SK-N-SH treated with all-trans-retinoic acid at 6 μM for 48 hours (cell line): ENCODE measurements around the gene MAGEA8.
"Not testable (repeated sequence)": the region's sequence is repeated elsewhere in the genome, so short reads cannot be mapped to it uniquely, and the experiment has no call there.

Experiments used
- ATAC-seq: fragments of 200-7000 bp; cut with Tn5 transposase; 3 replicates; pipeline ENCODE4 v1.9.1; 2020; ENCODE audit warnings: mild to moderate bottlenecking, moderate library complexity
- ARNTL ChIP-seq: fragments of 450-650 bp; formaldehyde crosslinking; IDR thresholded peaks from 2 replicates; pipeline ENCODE4 v1.5.0; 2020; ENCODE audit warnings: low read depth, mild to moderate bottlenecking, moderate library complexity, borderline replicate concordance
- BACH2 ChIP-seq: fragments of 250-450 bp; sonication (Bioruptor Pico); IDR thresholded peaks from 2 replicates; pipeline ENCODE4 v1.9.0; 2021; ENCODE audit warnings: mild to moderate bottlenecking, borderline replicate concordance
- CSDC2 ChIP-seq: fragments of 250-450 bp; sonication (Bioruptor Pico); IDR thresholded peaks from 2 replicates; pipeline ENCODE4 v1.5.0; 2020; ENCODE audit warnings: mild to moderate bottlenecking, moderate library complexity
- CSRNP3 ChIP-seq: fragments of 250-450 bp; sonication (Bioruptor Pico); IDR thresholded peaks from 2 replicates; pipeline ENCODE4 v1.5.1; 2021; ENCODE audit warnings: mild to moderate bottlenecking, moderate library complexity
- ESRRG ChIP-seq: fragments of 250-450 bp; sonication (Bioruptor Pico); IDR thresholded peaks from 2 replicates; pipeline ENCODE4 v1.6.1; 2021; ENCODE audit warnings: mild to moderate bottlenecking
- ISL1 ChIP-seq: fragments of 250-450 bp; sonication (Bioruptor Pico); IDR thresholded peaks from 2 replicates; pipeline ENCODE4 v2.1.2; 2022; ENCODE audit warnings: mild to moderate bottlenecking, moderate library complexity
- OSR1 ChIP-seq: fragments of 250-450 bp; sonication (Bioruptor Pico); IDR thresholded peaks from 2 replicates; pipeline ENCODE4 v1.8.0; 2022; ENCODE audit warnings: moderate library complexity, mild to moderate bottlenecking, inconsistent platforms
- PATZ1 ChIP-seq: fragments of 250-450 bp; sonication (Bioruptor Pico); IDR thresholded peaks from 2 replicates; pipeline ENCODE4 v1.8.0; 2020; ENCODE audit warnings: mild to moderate bottlenecking, moderate library complexity, borderline replicate concordance
- POU6F1 ChIP-seq: fragments of 250-450 bp; sonication (Bioruptor Pico); IDR thresholded peaks from 2 replicates; pipeline ENCODE4 v1.8.0; 2021; ENCODE audit warnings: low read depth, mild to moderate bottlenecking, moderate library complexity, borderline replicate concordance
- PPARA ChIP-seq: fragments of 250-450 bp; sonication (Bioruptor Pico); IDR thresholded peaks from 2 replicates; pipeline ENCODE4 v1.5.0; 2020; ENCODE audit warnings: mild to moderate bottlenecking, borderline replicate concordance
- RARB ChIP-seq: fragments of 250-450 bp; sonication (Bioruptor Pico); IDR thresholded peaks from 2 replicates; pipeline ENCODE4 v1.8.0; 2021; ENCODE audit warnings: mild to moderate bottlenecking, moderate library complexity
- SNAI2 ChIP-seq: fragments of 250-450 bp; sonication (Bioruptor Pico); IDR thresholded peaks from 2 replicates; pipeline ENCODE4 v1.5.0; 2020; ENCODE audit warnings: mild to moderate bottlenecking, moderate library complexity
- TCF4 ChIP-seq: fragments of 250-450 bp; sonication (Bioruptor Pico); IDR thresholded peaks from 2 replicates; pipeline ENCODE4 v1.8.0; 2021; ENCODE audit warnings: mild to moderate bottlenecking, moderate library complexity, borderline replicate concordance
- TOX ChIP-seq: fragments of 250-450 bp; sonication (Bioruptor Pico); IDR thresholded peaks from 2 replicates; pipeline ENCODE4 v1.8.0; 2021; ENCODE audit warnings: mild to moderate bottlenecking, moderate library complexity, borderline replicate concordance
- TSHZ2 ChIP-seq: fragments of 250-450 bp; sonication (Bioruptor Pico); IDR thresholded peaks from 2 replicates; pipeline ENCODE4 v1.5.0; 2020; ENCODE audit warnings: mild to moderate bottlenecking, moderate library complexity
- ZC3H10 ChIP-seq: fragments of 250-450 bp; sonication (Bioruptor Pico); IDR thresholded peaks from 2 replicates; pipeline ENCODE4 v1.5.1; 2021; ENCODE audit warnings: mild to moderate bottlenecking, moderate library complexity
- ZFP3 ChIP-seq: fragments of 250-450 bp; sonication (Bioruptor Pico); IDR thresholded peaks from 2 replicates; pipeline ENCODE4 v1.5.0; 2020; ENCODE audit warnings: mild to moderate bottlenecking, moderate library complexity
- ZNF565 ChIP-seq: fragments of 450-650 bp; formaldehyde crosslinking; conservative IDR thresholded peaks from 2 replicates; pipeline ENCODE4 v1.5.0; 2020; ENCODE audit warnings: low read depth, mild to moderate bottlenecking, moderate library complexity
- ZNF70 ChIP-seq: fragments of 450-650 bp; formaldehyde crosslinking; IDR thresholded peaks from 2 replicates; pipeline ENCODE4 v1.5.0; 2020; ENCODE audit warnings: mild to moderate bottlenecking, moderate library complexity
- ZNF8 ChIP-seq: fragments of 450-650 bp; formaldehyde crosslinking; IDR thresholded peaks from 2 replicates; pipeline ENCODE4 v1.5.0; 2020; ENCODE audit warnings: mild to moderate bottlenecking, moderate library complexity
- TF ChIP-seq, protein P1 (sequence below): fragments of 250-450 bp; sonication (Bioruptor Pico); IDR thresholded peaks from 2 replicates; pipeline ENCODE4 v1.5.1; 2020; ENCODE audit warnings: low read depth, mild to moderate bottlenecking, moderate library complexity

MAGEA8 gene

GRCh38 chrX:149877157-149877556 lies 3.8 kb upstream of the MAGEA8 start:
- no peak for ATAC-seq
- no peak for TF ChIP-seq SNAI2 (CRISPR knock-in tag)
- TF ChIP-seq ZFP3: no peak
- no peak for TF ChIP-seq PPARA (CRISPR knock-in tag)
- TF ChIP-seq BACH2 (CRISPR knock-in tag): no peak
- TF ChIP-seq ARNTL (CRISPR knock-in tag): no peak
- TF ChIP-seq TOX (CRISPR knock-in tag): no peak
- TF ChIP-seq ZNF565 (CRISPR knock-in tag): no peak
- TF ChIP-seq CSDC2 (CRISPR knock-in tag): no peak
- no peak for TF ChIP-seq ZNF70 (CRISPR knock-in tag)

DNA sequence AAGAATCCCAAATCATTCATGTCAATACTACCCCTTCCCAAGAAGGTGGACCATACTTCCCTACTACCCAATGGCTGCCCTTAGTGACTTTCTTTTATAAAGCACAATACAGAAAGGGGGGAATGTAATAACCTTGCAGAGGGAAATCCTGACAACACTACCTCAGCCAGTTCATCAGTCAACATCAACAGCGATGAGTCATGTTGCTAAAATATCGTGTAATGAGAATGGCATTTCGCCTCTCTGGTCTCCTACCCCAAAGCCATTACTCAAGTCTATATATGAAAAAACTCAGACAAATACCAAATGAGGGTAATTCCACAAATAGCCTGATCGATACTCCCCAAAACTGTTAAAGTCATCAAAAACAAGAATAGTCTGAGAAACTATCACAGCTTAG lies 3.3 kb upstream of the MAGEA8 start:
- no peak for ATAC-seq

DNA sequence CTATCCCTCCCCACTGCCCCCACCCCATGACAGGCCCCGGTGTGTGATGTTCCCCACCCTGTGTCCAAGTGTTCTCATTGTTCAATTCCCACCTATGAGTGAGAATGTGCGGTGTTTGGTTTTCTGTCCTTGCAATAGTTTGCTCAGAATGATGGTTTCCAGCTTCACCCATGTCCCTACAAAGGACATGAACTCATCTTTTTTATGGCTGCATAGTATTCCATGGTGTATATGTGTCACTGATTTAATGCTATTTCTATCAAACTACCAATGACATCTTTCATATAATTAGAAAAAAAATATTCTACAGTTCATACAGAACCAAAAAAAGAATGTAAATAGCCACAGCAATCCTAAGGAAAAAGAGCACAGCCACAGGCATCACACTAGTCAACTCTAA lies 9.8 kb downstream of the MAGEA8 start:
- not testable (repeated sequence) for ATAC-seq

More for the DNA sequence above, 3.3 kb upstream of the MAGEA8 start:
- TF ChIP-seq POU6F1: no peak
- no peak for TF ChIP-seq RARB (CRISPR knock-in tag)
- no peak for TF ChIP-seq ISL1 (CRISPR knock-in tag)
- no peak for TF ChIP-seq OSR1 (CRISPR knock-in tag)
- no peak for TF ChIP-seq TSHZ2
- TF ChIP-seq ZFP3: no peak
- no peak for TF ChIP-seq SNAI2 (CRISPR knock-in tag)
- TF ChIP-seq ZC3H10: no peak
- TF ChIP-seq BACH2 (CRISPR knock-in tag): no peak
- no peak for TF ChIP-seq PATZ1 (CRISPR knock-in tag)
- no peak for TF ChIP-seq ESRRG (CRISPR knock-in tag)
- no peak for TF ChIP-seq TCF4
- TF ChIP-seq ZNF8 (CRISPR knock-in tag): no peak
- TF ChIP-seq CSRNP3 (CRISPR knock-in tag): no peak

GRCh38 chrX:149898554-149898953 lies 17.6 kb downstream of the MAGEA8 start:
- TF ChIP-seq ISL1 (CRISPR knock-in tag) (no peak), ARNTL (CRISPR knock-in tag) (no peak), TCF4 (no peak), ZNF565 (CRISPR knock-in tag) (no peak)
- TF ChIP-seq, protein P1, sequence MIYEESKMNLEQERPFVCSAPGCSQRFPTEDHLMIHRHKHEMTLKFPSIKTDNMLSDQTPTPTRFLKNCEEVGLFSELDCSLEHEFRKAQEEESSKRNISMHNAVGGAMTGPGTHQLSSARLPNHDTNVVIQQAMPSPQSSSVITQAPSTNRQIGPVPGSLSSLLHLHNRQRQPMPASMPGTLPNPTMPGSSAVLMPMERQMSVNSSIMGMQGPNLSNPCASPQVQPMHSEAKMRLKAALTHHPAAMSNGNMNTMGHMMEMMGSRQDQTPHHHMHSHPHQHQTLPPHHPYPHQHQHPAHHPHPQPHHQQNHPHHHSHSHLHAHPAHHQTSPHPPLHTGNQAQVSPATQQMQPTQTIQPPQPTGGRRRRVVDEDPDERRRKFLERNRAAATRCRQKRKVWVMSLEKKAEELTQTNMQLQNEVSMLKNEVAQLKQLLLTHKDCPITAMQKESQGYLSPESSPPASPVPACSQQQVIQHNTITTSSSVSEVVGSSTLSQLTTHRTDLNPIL (CRISPR knock-in tag): no peak
- TF ChIP-seq, all 23 proteins: peak for 0
- ATAC-seq: no peak
